OCI-LY7 (cell line): Measurements from ENCODE around the gene PLA1A. TPM values are rescaled to one million over a fixed set of nuclear protein-coding genes. Genes with fewer than 3 reads are reported as not detected.
"Not testable (repeated sequence)": the region's sequence is repeated elsewhere in the genome, so short reads cannot be mapped to it uniquely, and the experiment has no call there.

ENCODE experiments used
- BruUV-seq: library from RNA; stranded (reverse); fragments of 400-500 nt; replicated peaks from 2 replicates; lab custom pipeline; 2021; lab: Mats Ljungman, UMichigan
- CTCF ChIA-PET: fragments of 300-600 bp; sonication (Branson Sonifier 250); formaldehyde crosslinking; loops from one replicate; lab custom pipeline; 2022; ENCODE audit warnings: antibody characterized with exemption; ENCODE audit not compliant: unreplicated experiment; lab: Charles Lee
- POLR2A ChIA-PET: fragments of 300-600 bp; sonication (Branson Sonifier 250); formaldehyde crosslinking; loops from one replicate; lab custom pipeline; 2022; ENCODE audit warnings: antibody characterized with exemption; lab: Charles Lee
- DNase-seq: peaks from one replicate; pipeline ENCODE4 v3.0.0-alpha.2; 2015; ENCODE audit warnings: low spot score
- H2AFZ ChIP-seq: fragments of 200-600 bp; sonication (generic), shearing (Covaris generic); 2 replicates; pipeline ENCODE4 v1.6.1; 2014; ENCODE audit warnings: mild to moderate bottlenecking, antibody characterized with exemption, low read length, moderate library complexity
- H3K27ac ChIP-seq: fragments of 200-600 bp; sonication (generic); 2 replicates; pipeline ENCODE4 v1.5.1; 2014; ENCODE audit warnings: mixed run types, low read depth, mild to moderate bottlenecking, moderate library complexity, low read length, inconsistent platforms; ENCODE audit not compliant: poor library complexity, severe bottlenecking
- H3K36me3 ChIP-seq: fragments of 200-600 bp; sonication (generic); 2 replicates; pipeline ENCODE4 v1.6.1; 2014; ENCODE audit warnings: mild to moderate bottlenecking, antibody characterized with exemption, low read length, moderate library complexity, mixed read lengths; ENCODE audit not compliant: insufficient read depth
- H3K4me1 ChIP-seq: fragments of 200-600 bp; sonication (generic); 2 replicates; pipeline ENCODE4 v1.5.1; 2014; ENCODE audit warnings: mild to moderate bottlenecking, low read length; ENCODE audit not compliant: insufficient read depth, poor library complexity, severe bottlenecking
- H3K4me2 ChIP-seq: fragments of 200-600 bp; sonication (generic); 2 replicates; pipeline ENCODE4 v1.6.1; 2014; ENCODE audit warnings: mild to moderate bottlenecking, low read length
- H3K4me3 ChIP-seq: fragments of 200-600 bp; sonication (generic); 2 replicates; pipeline ENCODE4 v1.5.1; 2014; ENCODE audit warnings: mild to moderate bottlenecking, low read depth, low read length; ENCODE audit not compliant: poor library complexity, severe bottlenecking
- H3K79me2 ChIP-seq: fragments of 200-600 bp; sonication (generic); 2 replicates; pipeline ENCODE4 v1.6.1; 2016; ENCODE audit warnings: low read depth, mild to moderate bottlenecking, low read length, moderate library complexity, mixed read lengths; ENCODE audit not compliant: insufficient read depth
- H3K9me2 ChIP-seq: fragments of 200-600 bp; sonication (generic); 2 replicates; pipeline ENCODE4 v1.6.1; 2016; ENCODE audit warnings: mild to moderate bottlenecking, low read length, mixed read lengths; ENCODE audit not compliant: insufficient read depth
- H3K9me3 ChIP-seq: fragments of 200-600 bp; sonication (generic); 2 replicates; pipeline ENCODE4 v1.6.1; 2014; ENCODE audit warnings: mild to moderate bottlenecking, mixed run types, low read length, mixed read lengths
- H4K20me1 ChIP-seq: fragments of 200-600 bp; sonication (generic); 2 replicates; pipeline ENCODE4 v1.6.1; 2014; ENCODE audit warnings: mild to moderate bottlenecking, antibody characterized with exemption, low read length, moderate library complexity, mixed read lengths; ENCODE audit not compliant: insufficient read depth
- EZH2phosphoT487 ChIP-seq: fragments of 200-600 bp; sonication (generic); IDR thresholded peaks from 2 replicates; pipeline ENCODE4 v1.6.1; 2018; ENCODE audit warnings: low read depth, borderline replicate concordance, mild to moderate bottlenecking, mixed run types, antibody characterized with exemption, low read length, moderate library complexity, mixed read lengths
- intact Hi-C: fragments of 100-400 bp; cut with micrococcal nuclease; formaldehyde crosslinking; loops from one replicate; pipeline ENCODE4 v1.10.0; 2022; ENCODE audit not compliant: unreplicated experiment
- total RNA-seq, 2 experiments: library from RNA; depleted of rRNA in 1 of 2; stranded (reverse); fragments of >200 nt in 1 of 2; shearing (Covaris generic) in 1 of 2; gene quantifications; 2 replicates each; pipeline ENCODE4 v1.2.3, GENCODE V29; 2014 to 2022
- TF ChIP-seq, protein P1 (sequence below): fragments of 200-600 bp; sonication (generic); conservative IDR thresholded peaks from 2 replicates; pipeline ENCODE4 v1.5.1; 2014; ENCODE audit warnings: mild to moderate bottlenecking, antibody characterized with exemption, low read length, moderate library complexity, mixed read lengths

PLA1A gene
- total RNA-seq, 2 experiments from 2014 or later: not detected

DNA sequence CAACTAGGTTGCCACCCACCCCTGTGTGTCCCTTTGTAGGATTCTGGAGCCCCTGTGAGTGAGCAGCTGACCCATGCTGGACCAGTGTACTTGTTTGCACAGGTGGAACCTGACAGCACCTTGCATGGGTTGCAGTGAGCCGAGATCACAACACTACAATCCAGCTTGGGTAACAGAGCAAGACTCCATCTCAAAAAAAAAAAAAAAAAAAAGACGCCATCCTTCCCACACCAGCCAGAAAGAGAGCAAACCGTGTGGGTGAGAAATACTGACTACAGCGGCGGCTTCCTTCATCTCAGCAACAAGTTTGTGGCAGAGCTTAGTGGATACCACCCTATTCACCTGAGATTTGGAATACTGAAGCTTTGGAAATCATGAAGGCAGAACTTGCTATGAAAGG, 37.5 kb upstream of the PLA1A start:
- Histone ChIP-seq H3K4me2 (no peak overlapping the region), H3K27ac (no peak overlapping the region), H3K79me2 (no peaks in the 10 kb centered on the region), H3K4me3 (no peak overlapping the region), H2AFZ (peak overlapping the region; percentile 68; the same call in 1 of the 2 replicates), H3K4me1 (peaks cover 3% of the 10 kb centered on the region), H3K9me3 (no peaks in the 10 kb centered on the region), H3K36me3 (no peaks in the 10 kb centered on the region), H4K20me1 (no peaks in the 10 kb centered on the region), H3K9me2 (no peaks in the 10 kb centered on the region)
- no TSS peak for BruUV-seq
- no peak for DNase-seq
- ChIA-PET POLR2A (interaction anchor here (0.7 kb wide), 1 partner anchor 23 kb away, joined by 5 read pairs; no protein-coding TSS in a partner anchor), CTCF (no interaction called here)
- TF ChIP-seq EZH2phosphoT487: no peak
- TF ChIP-seq, protein P1, sequence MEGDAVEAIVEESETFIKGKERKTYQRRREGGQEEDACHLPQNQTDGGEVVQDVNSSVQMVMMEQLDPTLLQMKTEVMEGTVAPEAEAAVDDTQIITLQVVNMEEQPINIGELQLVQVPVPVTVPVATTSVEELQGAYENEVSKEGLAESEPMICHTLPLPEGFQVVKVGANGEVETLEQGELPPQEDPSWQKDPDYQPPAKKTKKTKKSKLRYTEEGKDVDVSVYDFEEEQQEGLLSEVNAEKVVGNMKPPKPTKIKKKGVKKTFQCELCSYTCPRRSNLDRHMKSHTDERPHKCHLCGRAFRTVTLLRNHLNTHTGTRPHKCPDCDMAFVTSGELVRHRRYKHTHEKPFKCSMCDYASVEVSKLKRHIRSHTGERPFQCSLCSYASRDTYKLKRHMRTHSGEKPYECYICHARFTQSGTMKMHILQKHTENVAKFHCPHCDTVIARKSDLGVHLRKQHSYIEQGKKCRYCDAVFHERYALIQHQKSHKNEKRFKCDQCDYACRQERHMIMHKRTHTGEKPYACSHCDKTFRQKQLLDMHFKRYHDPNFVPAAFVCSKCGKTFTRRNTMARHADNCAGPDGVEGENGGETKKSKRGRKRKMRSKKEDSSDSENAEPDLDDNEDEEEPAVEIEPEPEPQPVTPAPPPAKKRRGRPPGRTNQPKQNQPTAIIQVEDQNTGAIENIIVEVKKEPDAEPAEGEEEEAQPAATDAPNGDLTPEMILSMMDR: no peak
- intact Hi-C loops: no loop called here

DNA sequence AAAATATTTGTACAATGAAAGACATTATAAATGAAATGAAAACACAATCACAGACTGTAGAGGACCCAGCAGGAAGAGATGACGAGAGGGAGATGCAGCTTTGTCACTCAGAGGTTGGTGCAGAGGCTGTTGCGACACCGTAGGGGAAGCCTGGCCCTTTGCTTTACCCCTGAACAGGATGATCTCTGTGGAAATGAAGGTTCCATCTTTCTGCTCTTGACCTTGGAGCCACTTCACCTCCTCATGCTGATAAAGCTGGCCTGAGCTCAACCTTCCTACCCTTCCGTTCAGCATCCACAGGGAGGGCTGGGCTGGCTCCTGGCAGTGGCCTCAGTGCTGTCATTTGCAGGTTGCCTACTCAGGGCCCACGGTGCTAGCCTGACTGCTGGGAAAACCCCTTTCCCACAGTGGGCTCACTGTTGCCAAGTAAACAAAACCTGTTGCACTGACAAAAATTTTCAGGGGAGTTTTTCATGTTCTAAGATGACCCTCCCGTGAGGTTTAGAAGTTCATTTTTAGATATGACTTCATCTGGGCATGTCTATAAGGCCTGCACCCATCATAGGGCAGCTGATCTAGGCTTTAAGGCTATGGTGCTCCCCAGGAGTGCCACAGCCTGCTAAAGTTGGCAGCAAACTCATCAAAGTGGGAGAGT, 35.3 kb upstream of the PLA1A start:
- Histone ChIP-seq H3K79me2 (no peaks in the 10 kb centered on the region), H3K9me2 (no peaks in the 10 kb centered on the region), H3K9me3 (no peaks in the 10 kb centered on the region), H4K20me1 (no peaks in the 10 kb centered on the region), H3K4me1 (peaks cover 3% of the 10 kb centered on the region), H3K27ac (no peak overlapping the region), H3K4me3 (no peak overlapping the region), H3K4me2 (no peak overlapping the region), H2AFZ (peak overlapping the region; percentile 4; the same call in 1 of the 2 replicates), H3K36me3 (no peaks in the 10 kb centered on the region)
- BruUV-seq: no TSS peak
- DNase-seq: no peak
- POLR2A ChIA-PET: no interaction called here
- CTCF ChIA-PET: no interaction called here
- intact Hi-C loops: no loop called here
- TF ChIP-seq, protein P1: no peak
- no peak for TF ChIP-seq EZH2phosphoT487

DNA sequence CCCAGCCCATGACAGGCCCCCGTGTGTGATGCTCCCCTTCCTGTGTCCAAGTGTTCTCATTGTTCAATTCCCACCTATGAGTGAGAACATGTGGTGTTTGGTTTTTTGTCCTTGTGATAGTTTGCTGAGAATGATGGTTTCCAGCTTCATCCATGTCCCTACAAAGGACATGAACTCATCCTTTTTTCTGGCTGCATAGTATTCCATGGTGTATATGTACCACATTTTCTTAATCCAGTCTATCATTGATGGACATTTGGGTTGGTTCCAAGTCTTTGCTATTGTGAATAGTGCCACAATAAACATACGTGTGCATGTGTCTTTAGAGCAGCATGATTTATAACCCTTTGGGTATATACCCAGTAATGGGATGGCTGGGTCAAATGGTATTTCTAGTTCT, 34.4 kb upstream of the PLA1A start:
- H3K27ac ChIP-seq, H4K20me1 ChIP-seq, H3K4me2 ChIP-seq, DNase-seq, H3K9me3 ChIP-seq, intact Hi-C loops, H3K4me1 ChIP-seq, H3K9me2 ChIP-seq, H3K4me3 ChIP-seq, H3K36me3 ChIP-seq, H2AFZ ChIP-seq, BruUV-seq, CTCF ChIA-PET, H3K79me2 ChIP-seq, POLR2A ChIA-PET: not testable (repeated sequence)
